Activated B cell treated with CpG ODN at 0.5 μM for 24 hours (primary cell): ENCODE measurements around the gene CRISP3. TPM values are rescaled to one million over a fixed set of nuclear protein-coding genes. Genes with fewer than 3 reads are reported as not detected.

Experiments used
- ATAC-seq: fragments of 200-7000 bp; cut with Tn5 transposase; one replicate; pipeline ENCODE4 v1.10.0; 2021; ENCODE audit warnings: low read depth, mild to moderate bottlenecking, moderate library complexity
- CTCF ChIA-PET: fragments of 350-600 bp; sonication (Branson Sonifier 250); formaldehyde crosslinking; loops from one replicate; lab custom pipeline; 2021; ENCODE audit warnings: antibody characterized with exemption; lab: Charles Lee
- POLR2A ChIA-PET: fragments of 350-600 bp; sonication (Branson Sonifier 250); formaldehyde crosslinking; loops from one replicate; lab custom pipeline; 2021; ENCODE audit warnings: antibody characterized with exemption; lab: Charles Lee
- DNase-seq: peaks from one replicate; pipeline ENCODE4 v3.0.0; 2022
- H3K27ac Mint-ChIP-seq: one replicate; pipeline ENCODE4 v1.8.0; 2020; ENCODE audit warnings: mixed read lengths
- H3K27me3 Mint-ChIP-seq: one replicate; pipeline ENCODE4 v1.8.0; 2021; ENCODE audit warnings: mixed read lengths
- H3K36me3 Mint-ChIP-seq: one replicate; pipeline ENCODE4 v1.8.0; 2021; ENCODE audit warnings: low read depth, mixed read lengths
- H3K4me1 Mint-ChIP-seq: one replicate; pipeline ENCODE4 v1.8.0; 2021; ENCODE audit warnings: mixed read lengths
- H3K4me3 Mint-ChIP-seq: one replicate; pipeline ENCODE4 v1.8.0; 2020; ENCODE audit warnings: mild to moderate bottlenecking, mixed read lengths
- H3K9me3 Mint-ChIP-seq: one replicate; pipeline ENCODE4 v1.8.0; 2020; ENCODE audit warnings: mixed read lengths
- intact Hi-C: fragments of 100-400 bp; cut with micrococcal nuclease; formaldehyde crosslinking; loops from one replicate; pipeline ENCODE4 v1.15.1; 2024
- total RNA-seq: library from RNA; stranded (reverse); gene quantifications from 2 replicates; pipeline ENCODE4 v1.2.3, GENCODE V29; 2022
- TF ChIP-seq, protein P1 (sequence below): fragments of 200-600 bp; IDR thresholded peaks from one replicate; pipeline ENCODE4 v1.8.0; 2022; ENCODE audit warnings: antibody characterized with exemption, mild to moderate bottlenecking

CRISP3 gene
- total RNA-seq, 1 donor from 2014 or later: not detected

- intact Hi-C loops: no loop called here
- POLR2A ChIA-PET: no interaction called here
- Mint-ChIP-seq H3K27me3 (no peaks in the 10 kb centered on the region), H3K9me3 (peaks cover 9% of the 10 kb centered on the region), H3K4me1 (no peaks in the 10 kb centered on the region), H3K27ac (no peak overlapping the region), H3K4me3 (no peak overlapping the region), H3K36me3 (no peaks in the 10 kb centered on the region)
- DNase-seq: no peak
- TF ChIP-seq, protein P1, sequence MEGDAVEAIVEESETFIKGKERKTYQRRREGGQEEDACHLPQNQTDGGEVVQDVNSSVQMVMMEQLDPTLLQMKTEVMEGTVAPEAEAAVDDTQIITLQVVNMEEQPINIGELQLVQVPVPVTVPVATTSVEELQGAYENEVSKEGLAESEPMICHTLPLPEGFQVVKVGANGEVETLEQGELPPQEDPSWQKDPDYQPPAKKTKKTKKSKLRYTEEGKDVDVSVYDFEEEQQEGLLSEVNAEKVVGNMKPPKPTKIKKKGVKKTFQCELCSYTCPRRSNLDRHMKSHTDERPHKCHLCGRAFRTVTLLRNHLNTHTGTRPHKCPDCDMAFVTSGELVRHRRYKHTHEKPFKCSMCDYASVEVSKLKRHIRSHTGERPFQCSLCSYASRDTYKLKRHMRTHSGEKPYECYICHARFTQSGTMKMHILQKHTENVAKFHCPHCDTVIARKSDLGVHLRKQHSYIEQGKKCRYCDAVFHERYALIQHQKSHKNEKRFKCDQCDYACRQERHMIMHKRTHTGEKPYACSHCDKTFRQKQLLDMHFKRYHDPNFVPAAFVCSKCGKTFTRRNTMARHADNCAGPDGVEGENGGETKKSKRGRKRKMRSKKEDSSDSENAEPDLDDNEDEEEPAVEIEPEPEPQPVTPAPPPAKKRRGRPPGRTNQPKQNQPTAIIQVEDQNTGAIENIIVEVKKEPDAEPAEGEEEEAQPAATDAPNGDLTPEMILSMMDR: no peak
- no peak for ATAC-seq
- CTCF ChIA-PET: no interaction called here
Observed at GRCh38 chr6:49782293-49782692, 38.1 kb upstream of the CRISP3 start.

DNA sequence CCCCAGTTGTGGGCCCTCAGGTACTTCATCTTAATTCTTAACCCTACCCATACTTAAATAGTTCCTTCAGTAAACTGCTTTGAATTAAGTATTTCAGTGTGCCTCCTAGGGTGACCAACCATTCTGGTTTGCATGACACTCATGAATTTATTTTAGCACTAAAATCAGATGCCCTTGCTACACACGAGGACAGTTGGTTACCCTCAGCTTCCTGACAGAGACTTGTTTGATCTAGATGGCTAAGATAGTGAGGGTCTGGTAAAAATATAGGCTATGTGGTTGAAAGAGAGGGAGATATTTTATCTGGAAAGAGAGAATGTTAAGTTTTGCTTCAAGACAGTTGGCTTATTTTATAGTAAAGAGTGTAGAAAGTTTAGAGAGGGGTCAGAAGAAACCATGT lies 32.3 kb upstream of the CRISP3 start:
- Mint-ChIP-seq H3K4me3 (no peak overlapping the region), H3K9me3 (no peaks in the 10 kb centered on the region), H3K36me3 (no peaks in the 10 kb centered on the region), H3K4me1 (no peaks in the 10 kb centered on the region), H3K27me3 (no peaks in the 10 kb centered on the region), H3K27ac (no peak overlapping the region)
- TF ChIP-seq, protein P1: no peak
- ATAC-seq (no peak), DNase-seq (no peak)
- intact Hi-C loops: no loop called here
- POLR2A ChIA-PET: no interaction called here
- CTCF ChIA-PET: no interaction called here

DNA sequence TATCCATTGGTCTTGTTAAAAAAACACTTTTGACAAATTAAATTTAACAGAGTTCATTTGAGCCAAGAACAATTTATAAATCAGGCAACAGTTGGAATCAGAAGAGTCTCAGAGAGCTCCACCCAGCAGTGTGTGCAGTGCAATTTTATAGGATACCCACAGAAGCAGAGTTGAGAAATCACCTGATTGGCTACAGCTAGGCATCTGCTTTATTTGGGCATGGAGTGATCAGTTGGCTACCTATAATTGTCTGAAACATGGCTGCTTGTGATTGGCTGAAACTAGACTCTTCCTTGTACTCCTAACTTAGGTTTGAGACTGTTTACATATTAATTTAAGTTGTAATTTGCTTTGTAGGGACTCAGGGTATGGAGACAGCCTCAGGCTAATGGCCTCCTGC lies 30.9 kb upstream of the CRISP3 start:
- Mint-ChIP-seq H3K27me3 (no peaks in the 10 kb centered on the region), H3K36me3 (no peaks in the 10 kb centered on the region), H3K9me3 (no peaks in the 10 kb centered on the region), H3K4me1 (no peaks in the 10 kb centered on the region), H3K27ac (no peak overlapping the region), H3K4me3 (no peak overlapping the region)
- ChIA-PET CTCF (no interaction called here), POLR2A (no interaction called here)
- DNase-seq: no peak
- intact Hi-C loops: no loop called here
- ATAC-seq: no peak
- TF ChIP-seq, protein P1: no peak

DNA sequence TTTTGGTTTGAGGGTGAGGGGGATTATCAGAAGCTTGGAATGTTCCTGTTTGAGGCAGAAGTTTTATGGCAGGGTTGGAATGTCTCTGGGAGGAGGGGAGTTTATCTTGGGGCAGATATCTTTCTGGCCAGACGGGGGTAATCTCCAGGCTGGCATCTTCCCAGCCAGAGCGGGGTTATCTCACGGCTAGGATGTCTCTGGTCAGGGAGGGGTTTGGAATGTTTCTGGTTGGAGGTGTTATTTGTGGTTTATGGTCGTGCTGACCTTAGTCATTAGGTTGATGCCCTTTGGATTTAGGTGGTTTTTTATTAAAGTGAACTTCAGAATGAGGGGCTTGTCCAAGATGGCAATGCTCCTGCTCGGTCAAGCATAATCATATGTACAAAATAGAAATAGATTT lies 28.1 kb upstream of the CRISP3 start:
- Mint-ChIP-seq H3K27ac (no peak overlapping the region), H3K36me3 (no peaks in the 10 kb centered on the region), H3K9me3 (no peaks in the 10 kb centered on the region), H3K27me3 (no peaks in the 10 kb centered on the region), H3K4me1 (no peaks in the 10 kb centered on the region), H3K4me3 (no peak overlapping the region)
- TF ChIP-seq, protein P1: no peak
- intact Hi-C loops: no loop called here
- DNase-seq (no peak), ATAC-seq (no peak)
- POLR2A ChIA-PET: no interaction called here
- CTCF ChIA-PET: no interaction called here

DNA sequence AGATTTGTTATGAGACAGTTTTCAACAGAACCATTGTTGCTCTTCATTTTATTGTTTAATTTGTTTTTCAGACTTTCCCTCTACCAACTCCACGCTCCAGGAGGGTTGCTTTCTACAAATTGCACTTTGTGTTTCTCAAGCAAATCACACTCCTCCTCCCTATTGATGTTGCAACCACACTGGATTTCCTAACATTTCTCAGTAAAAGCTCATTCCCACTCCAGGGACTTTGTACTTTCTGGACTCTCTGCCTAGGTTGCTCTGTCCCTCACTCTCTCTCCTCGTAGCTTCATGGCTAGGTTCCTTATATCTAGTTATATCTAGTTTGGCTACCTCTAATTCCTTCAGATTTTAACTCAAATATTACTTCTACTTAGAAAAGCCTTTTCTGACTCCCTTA lies 22.6 kb upstream of the CRISP3 start:
- Mint-ChIP-seq H3K27me3 (no peaks in the 10 kb centered on the region), H3K36me3 (no peaks in the 10 kb centered on the region), H3K4me1 (no peaks in the 10 kb centered on the region), H3K27ac (no peak overlapping the region), H3K9me3 (peaks cover 3% of the 10 kb centered on the region), H3K4me3 (no peak overlapping the region)
- POLR2A ChIA-PET: no interaction called here
- intact Hi-C loops: no loop called here
- ATAC-seq (no peak), DNase-seq (no peak)
- CTCF ChIA-PET: no interaction called here
- TF ChIP-seq, protein P1: no peak
